GM12878 (cell line): ENCODE data around the gene ZBTB37.

ENCODE experiments used
- BACH1 ChIP-seq: fragments of 450-650 bp; IDR thresholded peaks from 2 replicates; pipeline ENCODE4 v1.6.1; 2017; ENCODE audit warnings: mild to moderate bottlenecking, borderline replicate concordance
- DPF2 ChIP-seq: fragments of 450-650 bp; IDR thresholded peaks from 2 replicates; pipeline ENCODE4 v1.6.1; 2017; ENCODE audit warnings: mild to moderate bottlenecking
- EP300 ChIP-seq, 2 experiments: fragments of 150-350 bp in 1 of 2; IDR thresholded peaks; 2 replicates each; pipeline ENCODE4 v1.6.1; 2011 to 2012; ENCODE audit warnings: low read depth in 2 of 2, low read length in 2 of 2, borderline replicate concordance in 1 of 2, improper control_type of control experiment in 1 of 2, inconsistent platforms in 1 of 2; ENCODE audit not compliant: control insufficient read depth in 1 of 2
- EZH2 ChIP-seq: IDR thresholded peaks from 2 replicates; pipeline ENCODE4 v1.6.1; 2012; ENCODE audit warnings: low read depth, mild to moderate bottlenecking, control low read depth, inconsistent platforms, low read length, borderline replicate concordance; ENCODE audit not compliant: control insufficient read depth
- HDAC2 ChIP-seq: fragments of 200-600 bp; sonication (generic); IDR thresholded peaks from 2 replicates; pipeline ENCODE4 v1.6.1; 2017
- MLLT1 ChIP-seq: fragments of 450-650 bp; IDR thresholded peaks from 2 replicates; pipeline ENCODE4 v1.6.1; 2016; ENCODE audit warnings: mild to moderate bottlenecking
- POLR2AphosphoS5 ChIP-seq: IDR thresholded peaks from 2 replicates; pipeline ENCODE4 v1.6.1; 2011; ENCODE audit warnings: mild to moderate bottlenecking, low read length, inconsistent platforms
- RAD51 ChIP-seq: fragments of 450-650 bp; IDR thresholded peaks from 2 replicates; pipeline ENCODE4 v1.6.1; 2016; ENCODE audit warnings: moderate library complexity, mild to moderate bottlenecking, inconsistent platforms
- REST ChIP-seq: IDR thresholded peaks from 2 replicates; pipeline ENCODE4 v1.6.1; 2012; ENCODE audit warnings: mild to moderate bottlenecking, low read depth, low read length
- SIN3A ChIP-seq: IDR thresholded peaks from 2 replicates; pipeline ENCODE4 v1.6.1; 2012; ENCODE audit warnings: low read depth, low read length, improper control_type of control experiment
- SP1 ChIP-seq: IDR thresholded peaks from one replicate; pipeline ENCODE4 v1.6.1; 2011; ENCODE audit warnings: low read depth, low read length
- SREBF1 ChIP-seq: IDR thresholded peaks from 2 replicates; pipeline ENCODE4 v1.6.1; 2012; ENCODE audit warnings: mild to moderate bottlenecking, low read length
- TF ChIP-seq, protein P1 (sequence below), 3 experiments: IDR thresholded peaks in 2 of 3; conservative IDR thresholded peaks in 1 of 3; 2 replicates each; pipeline ENCODE4 v1.5.1; 2011; ENCODE audit warnings: low read depth in 3 of 3, low read length in 3 of 3, mild to moderate bottlenecking in 3 of 3, control low read depth in 2 of 3, moderate library complexity in 2 of 3, inconsistent platforms in 1 of 3, mixed read lengths in 1 of 3; ENCODE audit not compliant: control insufficient read depth in 2 of 3, insufficient read depth in 1 of 3; ENCODE audit errors: extremely low read depth in 1 of 3
- TF ChIP-seq, protein P2 (sequence below): IDR thresholded peaks from 2 replicates; pipeline ENCODE4 v1.6.1; 2012; ENCODE audit warnings: low read depth, low read length, improper control_type of control experiment

- TF ChIP-seq EZH2 (no peak), BACH1 (no peak), SIN3A (no peak), SREBF1 (no peak), MLLT1 (no peak), POLR2AphosphoS5 (no peak), SP1 (no peak), EP300 (IDR thresholded peaks at IDR 0.05; ENCODE audit: borderline replicate concordance in 1 of 2, control insufficient read depth in 1 of 2, low read depth in 2 of 2, low read length in 2 of 2) (no peak), DPF2 (no peak), RAD51 (no peak), REST (no peak), HDAC2 (no peak)
- TF ChIP-seq, protein P1, sequence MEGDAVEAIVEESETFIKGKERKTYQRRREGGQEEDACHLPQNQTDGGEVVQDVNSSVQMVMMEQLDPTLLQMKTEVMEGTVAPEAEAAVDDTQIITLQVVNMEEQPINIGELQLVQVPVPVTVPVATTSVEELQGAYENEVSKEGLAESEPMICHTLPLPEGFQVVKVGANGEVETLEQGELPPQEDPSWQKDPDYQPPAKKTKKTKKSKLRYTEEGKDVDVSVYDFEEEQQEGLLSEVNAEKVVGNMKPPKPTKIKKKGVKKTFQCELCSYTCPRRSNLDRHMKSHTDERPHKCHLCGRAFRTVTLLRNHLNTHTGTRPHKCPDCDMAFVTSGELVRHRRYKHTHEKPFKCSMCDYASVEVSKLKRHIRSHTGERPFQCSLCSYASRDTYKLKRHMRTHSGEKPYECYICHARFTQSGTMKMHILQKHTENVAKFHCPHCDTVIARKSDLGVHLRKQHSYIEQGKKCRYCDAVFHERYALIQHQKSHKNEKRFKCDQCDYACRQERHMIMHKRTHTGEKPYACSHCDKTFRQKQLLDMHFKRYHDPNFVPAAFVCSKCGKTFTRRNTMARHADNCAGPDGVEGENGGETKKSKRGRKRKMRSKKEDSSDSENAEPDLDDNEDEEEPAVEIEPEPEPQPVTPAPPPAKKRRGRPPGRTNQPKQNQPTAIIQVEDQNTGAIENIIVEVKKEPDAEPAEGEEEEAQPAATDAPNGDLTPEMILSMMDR (IDR thresholded peaks at IDR 0.05 in 2 of 3, conservative IDR thresholded peaks at IDR 0.05 in 1 of 3; ENCODE audit: control insufficient read depth in 2 of 3, extremely low read depth in 1 of 3, insufficient read depth in 1 of 3, low read depth in 3 of 3, low read length in 3 of 3), result no peak
- TF ChIP-seq, protein P2, sequence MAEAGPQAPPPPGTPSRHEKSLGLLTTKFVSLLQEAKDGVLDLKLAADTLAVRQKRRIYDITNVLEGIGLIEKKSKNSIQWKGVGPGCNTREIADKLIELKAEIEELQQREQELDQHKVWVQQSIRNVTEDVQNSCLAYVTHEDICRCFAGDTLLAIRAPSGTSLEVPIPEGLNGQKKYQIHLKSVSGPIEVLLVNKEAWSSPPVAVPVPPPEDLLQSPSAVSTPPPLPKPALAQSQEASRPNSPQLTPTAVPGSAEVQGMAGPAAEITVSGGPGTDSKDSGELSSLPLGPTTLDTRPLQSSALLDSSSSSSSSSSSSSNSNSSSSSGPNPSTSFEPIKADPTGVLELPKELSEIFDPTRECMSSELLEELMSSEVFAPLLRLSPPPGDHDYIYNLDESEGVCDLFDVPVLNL, result no peak
Measured at GRCh38 chr1:173869021-173869359, 810 bp downstream of the ZBTB37 start.
